Measurements from ENCODE around the gene GALNT12.

The GALNT12 gene

DNA sequence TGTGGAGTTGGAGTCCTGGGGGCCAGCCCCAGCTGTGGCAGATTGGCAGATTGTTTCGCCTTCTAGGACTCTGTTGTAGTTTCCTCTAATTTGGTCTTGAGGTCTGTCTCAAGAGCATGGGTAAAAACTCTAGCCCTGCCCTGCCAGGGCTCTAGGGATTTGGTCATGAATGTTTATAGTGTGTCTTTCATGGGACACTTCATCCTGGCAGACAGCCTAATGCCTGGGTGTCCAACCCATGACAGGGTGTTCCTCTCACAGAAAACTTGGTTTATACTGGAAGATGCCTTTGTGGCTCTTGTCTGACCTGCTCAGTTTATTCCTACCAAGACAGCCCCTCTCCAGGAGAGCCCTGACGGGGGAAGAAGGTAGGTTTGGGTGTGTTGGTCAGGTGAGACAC, 45.5 kb downstream of the GALNT12 start:
- TF ChIP-seq, protein P1, sequence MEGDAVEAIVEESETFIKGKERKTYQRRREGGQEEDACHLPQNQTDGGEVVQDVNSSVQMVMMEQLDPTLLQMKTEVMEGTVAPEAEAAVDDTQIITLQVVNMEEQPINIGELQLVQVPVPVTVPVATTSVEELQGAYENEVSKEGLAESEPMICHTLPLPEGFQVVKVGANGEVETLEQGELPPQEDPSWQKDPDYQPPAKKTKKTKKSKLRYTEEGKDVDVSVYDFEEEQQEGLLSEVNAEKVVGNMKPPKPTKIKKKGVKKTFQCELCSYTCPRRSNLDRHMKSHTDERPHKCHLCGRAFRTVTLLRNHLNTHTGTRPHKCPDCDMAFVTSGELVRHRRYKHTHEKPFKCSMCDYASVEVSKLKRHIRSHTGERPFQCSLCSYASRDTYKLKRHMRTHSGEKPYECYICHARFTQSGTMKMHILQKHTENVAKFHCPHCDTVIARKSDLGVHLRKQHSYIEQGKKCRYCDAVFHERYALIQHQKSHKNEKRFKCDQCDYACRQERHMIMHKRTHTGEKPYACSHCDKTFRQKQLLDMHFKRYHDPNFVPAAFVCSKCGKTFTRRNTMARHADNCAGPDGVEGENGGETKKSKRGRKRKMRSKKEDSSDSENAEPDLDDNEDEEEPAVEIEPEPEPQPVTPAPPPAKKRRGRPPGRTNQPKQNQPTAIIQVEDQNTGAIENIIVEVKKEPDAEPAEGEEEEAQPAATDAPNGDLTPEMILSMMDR (IDR thresholded peaks at IDR 0.05; ENCODE audit: low read depth, low read length), result no peak
- no peak for DNase-seq (ENCODE audit: extremely low read depth, low read depth)

DNA sequence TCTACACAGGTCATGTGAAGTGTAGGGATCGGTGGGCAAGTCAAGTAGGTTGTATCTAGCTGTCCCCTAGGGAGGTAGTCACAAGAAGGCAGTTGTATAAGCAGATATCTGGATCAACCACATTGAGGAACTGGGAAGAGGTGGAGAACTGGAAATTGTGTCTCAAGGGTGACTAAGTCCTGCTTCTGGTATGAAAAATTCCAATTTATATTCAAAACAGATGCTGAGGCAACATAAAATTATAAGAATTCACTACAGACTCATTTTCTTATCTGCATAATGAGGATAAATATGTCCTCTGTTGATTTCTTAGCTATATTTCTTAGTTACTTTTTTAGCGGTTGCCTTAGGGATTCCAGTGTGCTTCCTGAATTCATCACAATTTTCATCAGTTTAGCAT, 46.8 kb downstream of the GALNT12 start:
- TF ChIP-seq, protein P1 (IDR thresholded peaks at IDR 0.05; ENCODE audit: low read depth, low read length), result no peak
- DNase-seq (ENCODE audit: extremely low read depth, low read depth), result peak; percentile 70

DNA sequence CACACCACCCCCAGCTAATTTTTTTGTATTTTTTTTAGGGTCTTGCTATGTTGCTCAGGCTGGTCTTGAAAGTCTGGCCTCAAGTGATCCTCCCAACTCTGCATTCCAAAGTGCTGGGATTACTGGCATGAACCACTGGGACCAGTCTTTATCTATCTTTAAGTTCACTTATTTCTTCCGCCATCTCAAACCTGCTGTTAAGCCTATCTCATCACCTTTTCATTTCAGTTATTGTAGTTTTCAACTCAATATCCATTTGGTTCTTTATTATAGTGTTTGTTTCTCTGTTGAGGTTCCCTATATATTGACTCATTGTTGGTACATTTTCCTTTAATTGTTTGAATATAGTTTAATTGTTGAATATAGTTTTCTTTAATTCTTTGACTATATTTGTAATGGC, 48.1 kb downstream of the GALNT12 start:
- DNase-seq (ENCODE audit: extremely low read depth, low read depth), result no peak
- TF ChIP-seq, protein P1 (IDR thresholded peaks at IDR 0.05; ENCODE audit: low read depth, low read length), result no peak

DNA sequence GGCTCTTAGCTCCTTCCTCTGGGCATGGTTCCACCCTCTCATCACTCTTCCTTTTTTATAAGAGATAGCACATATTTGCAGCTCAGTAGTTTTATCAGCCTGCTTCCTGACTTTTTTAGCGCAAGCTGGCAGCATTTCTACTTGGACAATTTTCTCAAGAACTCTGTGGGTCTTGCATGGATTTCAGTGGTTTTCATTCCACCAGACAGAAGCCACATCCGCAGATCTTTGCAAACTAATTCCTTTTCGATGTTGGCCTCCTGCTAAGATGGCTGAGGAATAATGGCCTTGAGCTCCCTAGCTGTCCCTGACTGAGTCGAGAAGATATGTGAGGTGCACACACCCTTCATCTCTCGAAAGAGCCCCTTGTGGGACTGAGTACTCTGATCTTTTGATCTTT, 49.5 kb downstream of the GALNT12 start:
- TF ChIP-seq, protein P1 (IDR thresholded peaks at IDR 0.05; ENCODE audit: low read depth, low read length), result no peak
- DNase-seq (ENCODE audit: extremely low read depth, low read depth), result no peak

DNA sequence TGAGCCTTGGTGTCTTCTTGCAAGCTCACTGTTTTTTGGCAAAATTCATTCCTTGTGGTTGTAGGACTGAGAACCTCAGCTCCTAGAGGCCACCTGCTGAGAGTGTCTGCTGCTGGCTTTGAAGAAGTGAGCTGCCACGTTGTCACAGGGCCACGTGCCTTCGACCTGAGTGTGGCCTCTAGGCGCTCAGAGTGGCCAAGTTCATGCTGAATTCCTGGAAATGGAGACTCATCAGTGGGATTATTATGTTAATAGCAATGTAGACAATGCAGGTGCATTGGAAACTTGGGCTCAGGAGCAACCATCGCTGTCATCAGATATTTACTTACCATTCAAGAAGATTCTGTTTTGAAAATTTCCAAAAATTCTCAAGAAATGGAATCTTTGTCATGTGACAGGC, 52.5 kb downstream of the GALNT12 start:
- TF ChIP-seq, protein P1 (IDR thresholded peaks at IDR 0.05; ENCODE audit: low read depth, low read length), result no peak
- no peak for DNase-seq (ENCODE audit: extremely low read depth, low read depth)

DNA sequence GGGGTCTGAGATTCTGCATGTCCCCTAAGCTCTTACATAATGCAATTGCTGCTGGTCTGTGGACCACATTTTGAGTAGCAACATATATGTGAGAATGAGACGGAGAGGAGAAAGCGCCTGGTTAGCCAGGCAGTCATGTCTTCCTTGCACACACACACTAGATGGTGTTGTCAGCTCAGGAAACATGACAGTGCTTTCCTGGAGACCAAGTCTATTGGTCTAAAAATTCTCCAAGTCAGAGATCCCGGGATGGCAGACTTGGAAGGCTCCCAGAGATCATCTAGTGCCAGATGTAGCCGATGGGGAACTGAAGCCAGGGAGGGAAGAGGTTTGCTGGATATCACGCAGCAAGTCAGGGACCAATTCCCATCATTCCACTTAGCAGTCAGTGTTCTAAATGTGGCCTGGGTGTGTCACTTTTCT, 53.4 kb downstream of the GALNT12 start:
- DNase-seq (ENCODE audit: extremely low read depth, low read depth), result peak; percentile 96
- TF ChIP-seq, protein P1 (IDR thresholded peaks at IDR 0.05; ENCODE audit: low read depth, low read length), result peak; percentile 75

DNA sequence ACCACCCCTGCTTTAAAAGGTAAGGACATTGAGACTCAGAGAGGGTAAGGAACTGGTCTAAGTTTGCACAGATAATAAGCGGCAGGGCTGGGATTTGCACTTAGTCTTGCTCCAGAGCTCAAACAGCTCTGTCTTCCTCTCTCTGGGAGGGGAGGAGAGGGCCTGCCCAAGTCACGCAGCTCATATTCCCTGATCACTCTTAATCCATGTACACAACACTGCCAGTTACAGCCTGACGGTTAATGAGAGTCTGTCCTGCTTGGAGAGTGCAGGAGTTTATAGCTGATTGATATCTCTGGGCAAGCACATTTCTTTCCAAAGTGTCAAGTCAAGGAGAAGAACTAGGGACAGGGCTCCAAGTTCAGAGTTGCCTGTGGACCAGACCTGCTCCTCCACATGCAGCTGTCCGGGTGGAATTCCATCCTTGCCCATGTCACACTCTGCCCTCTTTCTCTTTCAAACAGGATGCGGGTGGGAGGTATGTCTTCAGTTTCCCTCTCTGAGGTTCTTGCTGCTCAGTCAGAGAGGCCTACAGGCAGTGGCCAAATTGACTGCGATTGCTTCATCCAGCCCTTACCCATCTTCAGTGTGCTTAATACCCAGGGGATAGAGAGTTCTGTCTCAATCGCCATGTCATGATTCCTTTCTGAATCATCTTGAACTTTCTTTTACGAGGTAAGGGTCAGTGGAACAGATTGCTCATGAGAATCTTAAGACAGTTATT, 54.5 kb downstream of the GALNT12 start:
- peak; percentile 83 for DNase-seq (ENCODE audit: extremely low read depth, low read depth)
- TF ChIP-seq, protein P1 (IDR thresholded peaks at IDR 0.05; ENCODE audit: low read depth, low read length), result no peak
